PC-3 (cell line): Measurements from ENCODE around the gene CHAD. TPM values are rescaled to one million over a fixed set of nuclear protein-coding genes. Genes with fewer than 3 reads are reported as not detected.

ENCODE experiments used
- ATAC-seq: fragments of 200-7000 bp; cut with Tn5 transposase; 2 replicates; pipeline ENCODE4 v1.9.1; 2020; ENCODE audit warnings: mild to moderate bottlenecking, moderate library complexity
- BruUV-seq: library from RNA; stranded (reverse); fragments of 400-500 nt; replicated peaks from 2 replicates; lab custom pipeline; 2021; lab: Mats Ljungman, UMichigan
- CTCF ChIA-PET: fragments of 300-600 bp; sonication (Branson Sonifier 250); formaldehyde crosslinking; loops from one replicate; lab custom pipeline; 2022; ENCODE audit warnings: antibody characterized with exemption; lab: Charles Lee
- POLR2A ChIA-PET: fragments of 300-600 bp; sonication (Branson Sonifier 250); formaldehyde crosslinking; loops from one replicate; lab custom pipeline; 2022; ENCODE audit warnings: antibody characterized with exemption; ENCODE audit not compliant: unreplicated experiment; lab: Charles Lee
- DNase-seq: peaks from one replicate; pipeline ENCODE4 v3.0.0-alpha.2; 2015
- H2AFZ ChIP-seq: fragments of 300-600 bp; sonication (generic); 2 replicates; pipeline ENCODE4 v1.6.0; 2016; ENCODE audit warnings: antibody characterized with exemption, low read length
- H3F3A ChIP-seq: fragments of 300-600 bp; sonication (generic); one replicate; pipeline ENCODE4 v1.6.0; 2017; ENCODE audit warnings: antibody characterized with exemption, low read length, control low read depth, mild to moderate bottlenecking; ENCODE audit not compliant: unreplicated experiment
- H3K27ac ChIP-seq: fragments of 300-600 bp; sonication (generic); 2 replicates; pipeline ENCODE4 v1.5.1; 2016; ENCODE audit warnings: mild to moderate bottlenecking, low read length
- H3K27me3 ChIP-seq: fragments of 300-600 bp; sonication (generic); 2 replicates; pipeline ENCODE4 v1.6.1; 2016; ENCODE audit warnings: low read length, mixed read lengths
- H3K36me3 ChIP-seq: fragments of 300-600 bp; sonication (generic); 2 replicates; pipeline ENCODE4 v1.6.1; 2016; ENCODE audit warnings: low read depth, mixed run types, low read length, mixed read lengths
- H3K4me1 ChIP-seq: fragments of 300-600 bp; sonication (generic); 2 replicates; pipeline ENCODE4 v1.5.1; 2016; ENCODE audit warnings: low read length; ENCODE audit not compliant: insufficient read depth
- H3K4me2 ChIP-seq: fragments of 300-600 bp; sonication (generic); 2 replicates; pipeline ENCODE4 v1.6.0; 2016; ENCODE audit warnings: low read length
- H3K4me3 ChIP-seq: fragments of 300-600 bp; sonication (generic); 2 replicates; pipeline ENCODE4 v1.5.1; 2016; ENCODE audit warnings: mild to moderate bottlenecking, low read length, mixed read lengths
- H3K79me2 ChIP-seq: fragments of 300-600 bp; sonication (generic); 2 replicates; pipeline ENCODE4 v1.6.1; 2017; ENCODE audit warnings: low read length, mixed read lengths
- H3K9ac ChIP-seq: fragments of 300-600 bp; sonication (generic); 2 replicates; pipeline ENCODE4 v1.6.0; 2016; ENCODE audit warnings: mild to moderate bottlenecking, low read length
- H3K9me2 ChIP-seq: fragments of 300-600 bp; sonication (generic); replicated peaks from 2 replicates; pipeline ENCODE4 v1.6.1; 2016; ENCODE audit warnings: mixed run types, low read length, mixed read lengths
- H3K9me3 ChIP-seq: fragments of 300-600 bp; sonication (generic); 2 replicates; pipeline ENCODE4 v1.6.1; 2016; ENCODE audit warnings: low read length, mixed read lengths
- H4K20me1 ChIP-seq: fragments of 300-600 bp; sonication (generic); 2 replicates; pipeline ENCODE4 v1.6.1; 2016; ENCODE audit warnings: low read length, mixed read lengths
- CTCF ChIP-seq: fragments of 300-600 bp; sonication (generic); conservative IDR thresholded peaks from 2 replicates; pipeline ENCODE4 v1.5.1; 2017; ENCODE audit warnings: antibody characterized with exemption, low read depth, mild to moderate bottlenecking, low read length
- EZH2 ChIP-seq: fragments of 300-600 bp; sonication (generic); IDR thresholded peaks from one replicate; pipeline ENCODE4 v1.6.1; 2017; ENCODE audit warnings: antibody characterized with exemption, mild to moderate bottlenecking, low read length; ENCODE audit not compliant: unreplicated experiment
- EZH2phosphoT487 ChIP-seq: fragments of 300-600 bp; sonication (generic); IDR thresholded peaks from 2 replicates; pipeline ENCODE4 v1.6.1; 2018; ENCODE audit warnings: mild to moderate bottlenecking, antibody characterized with exemption, low read length, borderline replicate concordance
- intact Hi-C: fragments of 100-400 bp; cut with micrococcal nuclease; formaldehyde crosslinking; loops from 2 replicates; pipeline ENCODE4 v1.9.0; 2023
- total RNA-seq: library from RNA; depleted of rRNA; stranded (reverse); fragments of >200 nt; gene quantifications from 2 replicates; pipeline ENCODE4 v1.2.3, GENCODE V29; 2014

CHAD gene
- total RNA-seq, 1 experiment from 2014 or later = not detected

GRCh38 chr17:50495217-50495823 is 26.6 kb upstream of the CHAD start:
- CTCF ChIA-PET = interaction anchor here (0.6 kb wide), 1 partner anchor 602 kb away, joined by 5 read pairs; no protein-coding TSS in a partner anchor
- no peak overlapping the region for H2AFZ ChIP-seq
- no peaks in the 10 kb centered on the region for H3K36me3 ChIP-seq

GRCh38 chr17:50493744-50494143 is 25.1 kb upstream of the CHAD start:
- POLR2A ChIA-PET = interaction anchor here (0.6 kb wide), 3 partner anchors 16 to 635 kb away, joined by 3 to 5 read pairs (median 5); no protein-coding TSS in a partner anchor

More at GRCh38 chr17:50495217-50495823, 26.6 kb upstream of the CHAD start:
- no peak for TF ChIP-seq EZH2phosphoT487
- TF ChIP-seq CTCF = no peak
- no peak for TF ChIP-seq EZH2
- POLR2A ChIA-PET = no interaction called here
- DNase-seq (no peak), ATAC-seq (no peak)
- H3K79me2 ChIP-seq = no peaks in the 10 kb centered on the region
- H3K27me3 ChIP-seq = no peaks in the 10 kb centered on the region
- no peaks in the 10 kb centered on the region for H3K9me2 ChIP-seq
- intact Hi-C loops = no loop called here
- H3F3A ChIP-seq = no peaks in the 10 kb centered on the region
- peaks cover 8% of the 10 kb centered on the region for H3K4me1 ChIP-seq
- H3K9ac ChIP-seq = no peak overlapping the region
- BruUV-seq = no TSS peak
- no peaks in the 10 kb centered on the region for H4K20me1 ChIP-seq
- no peaks in the 10 kb centered on the region for H3K9me3 ChIP-seq
- no peak overlapping the region for H3K4me3 ChIP-seq
- H3K27ac ChIP-seq = no peak overlapping the region
- no peak overlapping the region for H3K4me2 ChIP-seq

More at GRCh38 chr17:50493744-50494143, 25.1 kb upstream of the CHAD start:
- no peak overlapping the region for H3K4me3 ChIP-seq
- TF ChIP-seq EZH2 (no peak), EZH2phosphoT487 (no peak), CTCF (no peak)
- no TSS peak for BruUV-seq
- CTCF ChIA-PET = no interaction called here
- ATAC-seq (no peak), DNase-seq (peak; percentile 23)
- H3K4me2 ChIP-seq = no peak overlapping the region
- no peaks in the 10 kb centered on the region for H3K27me3 ChIP-seq
- no peaks in the 10 kb centered on the region for H3K36me3 ChIP-seq
- H3K4me1 ChIP-seq = peaks cover 8% of the 10 kb centered on the region
- H2AFZ ChIP-seq = peak overlapping the region; percentile 41
- no peaks in the 10 kb centered on the region for H3F3A ChIP-seq
- no peaks in the 10 kb centered on the region for H3K79me2 ChIP-seq
- H3K9ac ChIP-seq = no peak overlapping the region
- no peaks in the 10 kb centered on the region for H4K20me1 ChIP-seq
- H3K9me3 ChIP-seq = no peaks in the 10 kb centered on the region
- H3K9me2 ChIP-seq = no peaks in the 10 kb centered on the region
- no peak overlapping the region for H3K27ac ChIP-seq
- intact Hi-C loops = no loop called here
